Measurements from ENCODE around the gene OR10A5. TPM values are rescaled to one million over a fixed set of nuclear protein-coding genes. Genes with fewer than 3 reads are reported as not detected.

Gene OR10A5
- total RNA-seq: not detected in 2 replicates

GRCh38 chr11:6845383-6845782, at the start of gene OR10A5:
Gene OR10A5 (plus strand): TSS chr11:6845683. CDS start chr11:6845683, 0 bp downstream.

GRCh38 chr11:6799402-6799801, 46.1 kb upstream of the OR10A5 start, which contains the start of gene OR6A2:
Gene OR6A2 (minus strand): TSS chr11:6799689. CDS start chr11:6795708, 3,981 bp downstream.

DNA sequence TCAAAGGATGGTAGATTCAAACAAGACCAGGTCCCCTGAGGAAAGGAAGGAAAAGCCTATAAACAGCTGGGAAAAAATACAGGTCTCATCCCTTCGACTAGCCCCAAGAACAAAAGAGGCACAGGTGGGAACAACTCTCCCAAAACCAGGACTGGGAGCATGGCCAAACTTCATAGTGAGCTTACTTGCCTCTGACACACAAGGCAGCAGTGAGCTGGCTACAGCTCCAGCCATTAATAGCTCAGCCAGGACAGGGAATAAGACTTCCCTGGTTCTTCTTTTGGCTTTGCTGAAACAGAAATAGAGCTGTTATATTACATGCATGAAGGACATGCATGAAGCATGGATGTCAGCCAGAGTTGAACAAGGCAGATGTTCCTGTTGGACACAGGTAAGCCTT, 17.5 kb downstream of the OR10A5 start, which contains the start of gene OR10A2:
Gene OR10A2 (plus strand): TSS at position 97 of the 400 bp plus-strand sequence. CDS start 6,698 bp downstream, outside the sequence.

GRCh38 chr11:6876325-6876724, 30.8 kb downstream of the OR10A5 start, which contains the start of gene OR10A4:
Gene OR10A4 (plus strand): TSS chr11:6876625. CDS start chr11:6876648, 23 bp downstream.

GRCh38 chr11:6892400-6892799, 46.9 kb downstream of the OR10A5 start, which contains the start of gene OR2D2:
Gene OR2D2 (minus strand): TSS chr11:6892500. CDS start chr11:6892500, 0 bp downstream.

Other genes starting within 250 kb of the OR10A5 start
- gene RRP8, start 242.1 kb upstream of the OR10A5 start, total RNA-seq: 11.1 and 18.5 TPM in 2 replicates
- gene ILK, start 241.9 kb upstream of the OR10A5 start, total RNA-seq: 140 and 155 TPM in 2 replicates
- gene TAF10, start 233.5 kb upstream of the OR10A5 start, total RNA-seq: 20.3 and 26.8 TPM in 2 replicates
- gene TPP1, start 226.3 kb upstream of the OR10A5 start, total RNA-seq: 118 and 183 TPM in 2 replicates
- 58.5 and 108 TPM in 2 replicates for gene DCHS1, start 189.9 kb upstream of the OR10A5 start, total RNA-seq
- 56.8 and 60.4 TPM in 2 replicates for gene MRPL17, start 162.3 kb upstream of the OR10A5 start, total RNA-seq
- gene OR2AG2, start 73.7 kb upstream of the OR10A5 start, total RNA-seq: 0.29 and 0.33 TPM in 2 replicates
- under 0.01 TPM in 1 of 2 replicates, not detected in the other for gene OR2AG1, start 62.7 kb upstream of the OR10A5 start, total RNA-seq
- 0.33 and 0.38 TPM in 2 replicates for gene OR6A2, start 46.0 kb upstream of the OR10A5 start, total RNA-seq
- gene OR10A2, start 17.4 kb downstream of the OR10A5 start, total RNA-seq: not detected in 2 replicates
- not detected in 2 replicates for gene OR10A4, start 30.9 kb downstream of the OR10A5 start, total RNA-seq
- 0.48 TPM in 1 of 2 replicates, not detected in the other for gene OR2D2, start 46.8 kb downstream of the OR10A5 start, total RNA-seq
- not detected in 2 replicates for gene OR2D3, start 75.3 kb downstream of the OR10A5 start, total RNA-seq
- gene ZNF215, start 80.7 kb downstream of the OR10A5 start, total RNA-seq: 2.3 and 4.1 TPM in 2 replicates
- gene ZNF214, start 174.7 kb downstream of the OR10A5 start, total RNA-seq: 0.76 and 0.98 TPM in 2 replicates
- gene NLRP14, start 174.8 kb downstream of the OR10A5 start, total RNA-seq: 0.10 and 0.65 TPM in 2 replicates
- 0.33 TPM in 1 of 2 replicates, not detected in the other for gene RBMXL2, start 243.3 kb downstream of the OR10A5 start, total RNA-seq

Data from vein endothelial cell (primary cell).